Measurements from ENCODE around the gene C1R. TPM values are rescaled to one million over a fixed set of nuclear protein-coding genes. Genes with fewer than 3 reads are reported as not detected.
"Not testable (repeated sequence)": the region's sequence is repeated elsewhere in the genome, so short reads cannot be mapped to it uniquely, and the experiment has no call there.

The C1R gene
- total RNA-seq, 1 experiment from 2014 or later, result 9.6 TPM

DNA sequence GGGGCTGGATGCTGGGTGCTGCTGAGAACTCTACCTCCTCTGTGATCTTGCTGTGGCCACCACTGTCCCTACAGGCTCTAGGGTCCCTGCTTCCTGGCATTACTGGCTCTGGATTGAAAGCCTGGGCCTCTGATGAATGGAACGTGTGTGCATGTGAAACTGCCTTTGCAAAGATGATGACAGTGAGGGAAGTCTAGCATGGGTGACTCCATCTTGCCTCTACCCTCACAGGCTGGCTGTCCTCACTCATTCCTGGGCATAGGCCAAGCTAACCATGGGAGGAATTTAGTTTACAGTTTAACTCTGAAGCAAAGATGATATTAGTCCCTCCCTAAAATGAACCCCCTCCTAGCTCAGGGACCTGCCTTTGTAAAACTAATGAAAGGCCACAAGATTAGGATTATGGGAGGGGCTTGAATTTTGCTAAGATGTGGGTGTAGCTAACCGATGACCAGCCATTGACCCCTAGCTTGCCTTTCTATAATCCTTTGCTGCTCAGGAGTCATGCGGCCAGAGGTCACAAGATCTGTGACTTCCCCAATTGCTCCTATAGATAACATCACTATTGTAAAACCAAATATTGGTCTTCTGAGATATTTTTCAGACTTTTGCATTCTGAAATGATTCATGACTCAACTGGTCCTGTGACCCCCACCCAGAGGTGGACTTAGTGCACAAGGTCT, 33.9 kb downstream of the C1R start:
- DNase-seq (no peak), ATAC-seq (no peak)
- Histone ChIP-seq H3K9me3 (ENCODE audit: low read length) (no peaks in the 10 kb centered on the region), H2AFZ (ENCODE audit: low read length) (no peak overlapping the region), H3K9ac (ENCODE audit: low read length) (no peak overlapping the region), H3K4me2 (ENCODE audit: low read length) (no peak overlapping the region), H3K9me2 (replicated peaks; ENCODE audit: low read length) (no peaks in the 10 kb centered on the region), H3K79me2 (ENCODE audit: low read length) (no peaks in the 10 kb centered on the region), H3K4me1 (ENCODE audit: insufficient read depth, low read length) (0 out of 2 replicates have a peak, but pooled peaks cover 2% of the 10 kb centered on the region), H3K4me3 (ENCODE audit: low read length) (no peak overlapping the region), H3K27me3 (ENCODE audit: low read length) (peaks cover 19% of the 10 kb centered on the region; the same call in 1 of the 2 replicates), H4K20me1 (ENCODE audit: low read length) (no peaks in the 10 kb centered on the region), H3K27ac (ENCODE audit: low read length) (no peak overlapping the region), H3K36me3 (ENCODE audit: low read depth, low read length) (no peaks in the 10 kb centered on the region), H3F3A (ENCODE audit: low read length, unreplicated experiment) (no peaks in the 10 kb centered on the region)
- intact Hi-C loops (cut with micrococcal nuclease), result no loop called here
- ChIA-PET CTCF (no interaction called here), POLR2A (ENCODE audit: unreplicated experiment) (no interaction called here)
- no peak for TF ChIP-seq EZH2phosphoT487 (IDR thresholded peaks at IDR 0.05; ENCODE audit: borderline replicate concordance, low read length)
- no peak for TF ChIP-seq CTCF (conservative IDR thresholded peaks at IDR 0.05; ENCODE audit: low read depth, low read length)
- TF ChIP-seq EZH2 (IDR thresholded peaks at IDR 0.05; ENCODE audit: low read length, unreplicated experiment), result no peak
- BruUV-seq (replicated peaks), result no TSS peak

DNA sequence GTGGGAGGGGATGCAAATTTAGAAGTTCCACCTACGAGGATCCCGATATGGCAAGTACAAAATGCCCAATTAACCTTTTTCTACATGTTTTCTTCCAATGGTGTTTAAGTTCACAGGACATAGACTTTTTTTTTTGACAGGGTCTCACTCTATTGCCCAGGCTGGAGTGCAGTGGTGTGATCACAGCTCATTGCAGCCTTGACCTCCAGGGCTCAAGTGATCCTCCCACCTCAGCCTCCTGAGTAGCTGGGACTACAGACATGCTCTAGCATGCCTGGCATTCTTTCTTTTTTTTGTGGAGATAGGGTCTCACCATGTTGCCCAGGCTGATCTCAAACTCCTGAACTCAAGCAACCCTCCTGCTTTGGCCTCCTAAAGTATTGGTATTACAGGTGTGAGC, 36.5 kb downstream of the C1R start:
- H3K4me1 ChIP-seq (ENCODE audit: insufficient read depth, low read length); H2AFZ ChIP-seq (ENCODE audit: low read length); ATAC-seq; H3F3A ChIP-seq (ENCODE audit: low read length, unreplicated experiment); H3K9me3 ChIP-seq (ENCODE audit: low read length); H3K79me2 ChIP-seq (ENCODE audit: low read length); H3K36me3 ChIP-seq (ENCODE audit: low read depth, low read length); H3K4me3 ChIP-seq (ENCODE audit: low read length); H4K20me1 ChIP-seq (ENCODE audit: low read length); H3K9me2 ChIP-seq (replicated peaks; ENCODE audit: low read length); POLR2A ChIA-PET (ENCODE audit: unreplicated experiment); H3K27ac ChIP-seq (ENCODE audit: low read length); intact Hi-C loops (cut with micrococcal nuclease); BruUV-seq (replicated peaks); DNase-seq; H3K4me2 ChIP-seq (ENCODE audit: low read length); CTCF ChIA-PET; H3K9ac ChIP-seq (ENCODE audit: low read length): not testable (repeated sequence)
- peaks cover 28% of the 10 kb centered on the region; the same call in 1 of the 2 replicates for H3K27me3 ChIP-seq (ENCODE audit: low read length)

- Histone ChIP-seq H3K9me2 (replicated peaks; ENCODE audit: low read length) (no peaks in the 10 kb centered on the region), H3K4me2 (ENCODE audit: low read length) (no peak overlapping the region), H3K4me1 (ENCODE audit: insufficient read depth, low read length) (no peaks in the 10 kb centered on the region), H4K20me1 (ENCODE audit: low read length) (no peaks in the 10 kb centered on the region), H3K36me3 (ENCODE audit: low read depth, low read length) (no peaks in the 10 kb centered on the region), H3K79me2 (ENCODE audit: low read length) (no peaks in the 10 kb centered on the region), H3F3A (ENCODE audit: low read length, unreplicated experiment) (no peaks in the 10 kb centered on the region), H3K9ac (ENCODE audit: low read length) (no peak overlapping the region), H3K9me3 (ENCODE audit: low read length) (no peaks in the 10 kb centered on the region), H3K27me3 (ENCODE audit: low read length) (peaks cover 28% of the 10 kb centered on the region; the same call in 1 of the 2 replicates), H2AFZ (ENCODE audit: low read length) (no peak overlapping the region), H3K4me3 (ENCODE audit: low read length) (no peak overlapping the region), H3K27ac (ENCODE audit: low read length) (no peak overlapping the region)
- POLR2A ChIA-PET (ENCODE audit: unreplicated experiment), result no interaction called here
- ATAC-seq (no peak), DNase-seq (no peak)
- CTCF ChIA-PET, result no interaction called here
- no peak for TF ChIP-seq CTCF (conservative IDR thresholded peaks at IDR 0.05; ENCODE audit: low read depth, low read length)
- TF ChIP-seq EZH2 (IDR thresholded peaks at IDR 0.05; ENCODE audit: low read length, unreplicated experiment), result no peak
- TF ChIP-seq EZH2phosphoT487 (IDR thresholded peaks at IDR 0.05; ENCODE audit: borderline replicate concordance, low read length), result no peak
- BruUV-seq (replicated peaks), result no TSS peak
- intact Hi-C loops (cut with micrococcal nuclease), result no loop called here
These were observed 37.3 kb downstream of the C1R start for GRCh38 chr12:7054925-7055324.

DNA sequence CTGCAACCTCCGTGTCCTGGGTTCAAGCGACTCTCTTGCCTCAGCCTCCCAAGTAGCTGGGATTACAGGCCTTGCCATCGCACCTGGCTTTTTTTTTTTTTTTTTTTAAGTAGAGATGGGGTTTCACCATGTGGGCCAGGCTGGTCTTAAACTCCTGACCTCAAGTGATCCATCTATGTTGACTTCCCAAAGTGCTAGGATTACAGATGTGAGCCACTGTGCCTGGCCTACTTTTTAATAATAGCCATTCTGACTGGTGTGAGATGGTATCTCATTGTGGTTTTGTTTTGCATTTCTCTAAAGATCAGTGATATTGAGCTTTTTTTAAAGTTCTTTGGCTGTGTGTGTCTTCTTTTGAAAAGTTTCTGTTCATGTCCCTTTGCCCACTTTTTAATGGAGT, 42.3 kb downstream of the C1R start:
- H3K4me1 ChIP-seq (ENCODE audit: insufficient read depth, low read length); H2AFZ ChIP-seq (ENCODE audit: low read length); H3K4me2 ChIP-seq (ENCODE audit: low read length); DNase-seq; H4K20me1 ChIP-seq (ENCODE audit: low read length); H3K9me3 ChIP-seq (ENCODE audit: low read length); CTCF ChIA-PET; H3K9me2 ChIP-seq (replicated peaks; ENCODE audit: low read length); H3K79me2 ChIP-seq (ENCODE audit: low read length); H3K36me3 ChIP-seq (ENCODE audit: low read depth, low read length); H3K9ac ChIP-seq (ENCODE audit: low read length); POLR2A ChIA-PET (ENCODE audit: unreplicated experiment); BruUV-seq (replicated peaks); ATAC-seq; intact Hi-C loops (cut with micrococcal nuclease); H3K27ac ChIP-seq (ENCODE audit: low read length); H3K4me3 ChIP-seq (ENCODE audit: low read length); H3F3A ChIP-seq (ENCODE audit: low read length, unreplicated experiment): not testable (repeated sequence)
- peaks cover 18% of the 10 kb centered on the region; the same call in 1 of the 2 replicates for H3K27me3 ChIP-seq (ENCODE audit: low read length)

DNA sequence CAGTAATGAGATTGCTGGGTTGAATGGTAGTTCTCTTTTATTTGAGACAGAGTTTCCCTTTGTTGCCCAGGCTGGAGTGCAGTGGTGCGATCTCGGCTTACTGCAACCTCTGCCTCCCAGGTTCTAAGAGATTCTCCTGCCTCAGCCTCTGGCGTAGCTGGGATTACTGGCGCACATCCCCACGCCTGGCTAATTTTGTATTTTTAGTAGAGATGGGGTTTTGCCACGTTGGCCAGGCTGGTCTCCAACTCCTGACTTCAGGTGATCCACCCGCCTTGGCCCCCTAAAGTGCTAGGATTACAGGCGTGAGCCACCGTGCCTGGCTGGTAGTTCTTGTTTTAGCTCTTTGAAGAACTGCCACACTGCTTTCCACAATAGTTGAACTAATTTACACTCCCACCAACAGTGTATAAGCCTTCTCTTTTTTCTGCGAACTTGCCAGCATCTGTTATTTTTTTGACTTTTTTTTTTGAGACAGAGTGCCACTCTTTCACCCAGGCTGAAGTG, 42.7 kb downstream of the C1R start:
- CTCF ChIA-PET; H3K4me1 ChIP-seq (ENCODE audit: insufficient read depth, low read length); H3K9me3 ChIP-seq (ENCODE audit: low read length); H3K9me2 ChIP-seq (replicated peaks; ENCODE audit: low read length); H3K79me2 ChIP-seq (ENCODE audit: low read length); POLR2A ChIA-PET (ENCODE audit: unreplicated experiment); H3K9ac ChIP-seq (ENCODE audit: low read length); DNase-seq; H4K20me1 ChIP-seq (ENCODE audit: low read length); ATAC-seq; H3K27ac ChIP-seq (ENCODE audit: low read length); H3F3A ChIP-seq (ENCODE audit: low read length, unreplicated experiment); BruUV-seq (replicated peaks); H3K4me2 ChIP-seq (ENCODE audit: low read length); H2AFZ ChIP-seq (ENCODE audit: low read length); intact Hi-C loops (cut with micrococcal nuclease); H3K4me3 ChIP-seq (ENCODE audit: low read length); H3K36me3 ChIP-seq (ENCODE audit: low read depth, low read length): not testable (repeated sequence)
- peaks cover 14% of the 10 kb centered on the region; the same call in 1 of the 2 replicates for H3K27me3 ChIP-seq (ENCODE audit: low read length)
